ENCODE data around the gene SPTBN1.

- TF ChIP-seq POLR2AphosphoS5 (IDR thresholded peaks at IDR 0.05; ENCODE audit: borderline replicate concordance, low read depth, low read length) (no peak), EZH2 (IDR thresholded peaks at IDR 0.05) (no peak)
Measured at GRCh38 chr2:54695378-54695777, 239.3 kb downstream of the SPTBN1 start.
